ENCODE measurements around the gene ISM1. TPM values are rescaled to one million over a fixed set of nuclear protein-coding genes. Genes with fewer than 3 reads are reported as not detected.

ISM1 gene
- total RNA-seq, 2 donors from 2014 or later: 0.24 to 1.1 TPM

- H3K27ac Mint-ChIP-seq: no peak overlapping the region
- no peaks in the 10 kb centered on the region for H3K9me3 ChIP-seq (ENCODE audit: control insufficient read depth, low read length)
- 89 to 94% methylated on average over 4 to 9 of the region's 9 CpGs for WGBS, 2 experiments (ENCODE audit: insufficient coverage in 1 of 2, insufficient read length in 1 of 2)
These were observed 123.6 kb downstream of the ISM1 start for GRCh38 chr20:13344671-13345070.

GRCh38 chr20:13348311-13349234, 127.5 kb downstream of the ISM1 start:
- WGBS, 2 experiments (ENCODE audit: insufficient coverage in 1 of 2, insufficient read length in 1 of 2): 96 to 100% methylated on average over 1 to 9 of the region's 9 CpGs
- no peak for DNase-seq
- Histone ChIP-seq H3K9me3 (ENCODE audit: control insufficient read depth, low read length) (no peaks in the 10 kb centered on the region), H3K27me3 (ENCODE audit: control insufficient read depth, insufficient read depth, low read length, poor library complexity, severe bottlenecking) (peaks cover 3% of the 10 kb centered on the region), H3K4me1 (ENCODE audit: control insufficient read depth, insufficient read depth, low read length) (no peaks in the 10 kb centered on the region), H3K27ac (ENCODE audit: low read depth, low read length) (no peak overlapping the region), H3K4me3 (ENCODE audit: low read length) (no peak overlapping the region), H3K36me3 (ENCODE audit: control insufficient read depth, insufficient read depth, low read length) (no peaks in the 10 kb centered on the region), H3K9ac (ENCODE audit: extremely low read depth, low read length, poor library complexity, severe bottlenecking) (no peak overlapping the region)
- H3K4me1 Mint-ChIP-seq: peaks cover 19% of the 10 kb centered on the region
- H3K4me3 Mint-ChIP-seq: no peak overlapping the region
- H3K36me3 Mint-ChIP-seq (ENCODE audit: low read depth): no peaks in the 10 kb centered on the region
- no peak for TF ChIP-seq CTCF (conservative IDR thresholded peaks at IDR 0.05)
- no peak overlapping the region for H3K27ac Mint-ChIP-seq
- H3K9me3 Mint-ChIP-seq: no peaks in the 10 kb centered on the region
- peaks cover 8% of the 10 kb centered on the region for H3K27me3 Mint-ChIP-seq (ENCODE audit: insufficient read depth)

More at GRCh38 chr20:13344671-13345070, 123.6 kb downstream of the ISM1 start:
- no peak for DNase-seq
- Histone ChIP-seq H3K36me3 (ENCODE audit: control insufficient read depth, insufficient read depth, low read length) (no peaks in the 10 kb centered on the region), H3K4me3 (ENCODE audit: low read length) (no peak overlapping the region), H3K27ac (ENCODE audit: low read depth, low read length) (no peak overlapping the region), H3K27me3 (ENCODE audit: control insufficient read depth, insufficient read depth, low read length, poor library complexity, severe bottlenecking) (no peaks in the 10 kb centered on the region), H3K4me1 (ENCODE audit: control insufficient read depth, insufficient read depth, low read length) (no peaks in the 10 kb centered on the region), H3K9ac (ENCODE audit: extremely low read depth, low read length, poor library complexity, severe bottlenecking) (no peak overlapping the region)
- Mint-ChIP-seq H3K4me3 (no peak overlapping the region), H3K27me3 (ENCODE audit: insufficient read depth) (peaks cover 4% of the 10 kb centered on the region), H3K36me3 (ENCODE audit: low read depth) (no peaks in the 10 kb centered on the region), H3K4me1 (peaks cover 28% of the 10 kb centered on the region), H3K9me3 (no peaks in the 10 kb centered on the region)
- no peak for TF ChIP-seq CTCF (conservative IDR thresholded peaks at IDR 0.05)

GRCh38 chr20:13349235-13349604, 128.1 kb downstream of the ISM1 start:
- no peak overlapping the region for H3K27ac Mint-ChIP-seq
- no peaks in the 10 kb centered on the region for H3K36me3 Mint-ChIP-seq (ENCODE audit: low read depth)
- Histone ChIP-seq H3K27me3 (ENCODE audit: control insufficient read depth, insufficient read depth, low read length, poor library complexity, severe bottlenecking) (peaks cover 7% of the 10 kb centered on the region), H3K4me3 (ENCODE audit: low read length) (no peak overlapping the region), H3K9ac (ENCODE audit: extremely low read depth, low read length, poor library complexity, severe bottlenecking) (no peak overlapping the region), H3K36me3 (ENCODE audit: control insufficient read depth, insufficient read depth, low read length) (no peaks in the 10 kb centered on the region), H3K4me1 (ENCODE audit: control insufficient read depth, insufficient read depth, low read length) (no peaks in the 10 kb centered on the region), H3K27ac (ENCODE audit: low read depth, low read length) (no peak overlapping the region), H3K9me3 (ENCODE audit: control insufficient read depth, low read length) (no peaks in the 10 kb centered on the region)
- H3K4me1 Mint-ChIP-seq: peaks cover 18% of the 10 kb centered on the region
- 83 to 98% methylated on average over 1 to 3 of the region's 4 CpGs for WGBS, 2 experiments (ENCODE audit: insufficient coverage in 1 of 2, insufficient read length in 1 of 2)
- H3K27me3 Mint-ChIP-seq (ENCODE audit: insufficient read depth): peaks cover 11% of the 10 kb centered on the region
- no peak for DNase-seq
- no peaks in the 10 kb centered on the region for H3K9me3 Mint-ChIP-seq
- H3K4me3 Mint-ChIP-seq: no peak overlapping the region
- no peak for TF ChIP-seq CTCF (conservative IDR thresholded peaks at IDR 0.05)

Other genes starting within 250 kb of the ISM1 start
- 1 to 10 TPM; 1.6 TPM for gene SPTLC3, start 212.3 kb upstream of the ISM1 start, total RNA-seq